Ishikawa (cell line): ENCODE data around the gene MRPS26.

ENCODE experiments used
- EGR1 ChIP-seq: IDR thresholded peaks from 2 replicates; pipeline ENCODE4 v1.6.1; 2012
- TAF1 ChIP-seq: IDR thresholded peaks from 2 replicates; pipeline ENCODE4 v1.6.1; 2012; ENCODE audit warnings: low read depth, mild to moderate bottlenecking
- ZBTB7A ChIP-seq: IDR thresholded peaks from 2 replicates; pipeline ENCODE4 v1.6.1; 2012; ENCODE audit warnings: low read depth
- TF ChIP-seq, protein P1 (sequence below): IDR thresholded peaks from 2 replicates; pipeline ENCODE4 v1.6.1; 2012; ENCODE audit warnings: low read depth, mild to moderate bottlenecking
- TF ChIP-seq, protein P2 (sequence below): IDR thresholded peaks from 2 replicates; pipeline ENCODE4 v1.6.1; 2012

DNA sequence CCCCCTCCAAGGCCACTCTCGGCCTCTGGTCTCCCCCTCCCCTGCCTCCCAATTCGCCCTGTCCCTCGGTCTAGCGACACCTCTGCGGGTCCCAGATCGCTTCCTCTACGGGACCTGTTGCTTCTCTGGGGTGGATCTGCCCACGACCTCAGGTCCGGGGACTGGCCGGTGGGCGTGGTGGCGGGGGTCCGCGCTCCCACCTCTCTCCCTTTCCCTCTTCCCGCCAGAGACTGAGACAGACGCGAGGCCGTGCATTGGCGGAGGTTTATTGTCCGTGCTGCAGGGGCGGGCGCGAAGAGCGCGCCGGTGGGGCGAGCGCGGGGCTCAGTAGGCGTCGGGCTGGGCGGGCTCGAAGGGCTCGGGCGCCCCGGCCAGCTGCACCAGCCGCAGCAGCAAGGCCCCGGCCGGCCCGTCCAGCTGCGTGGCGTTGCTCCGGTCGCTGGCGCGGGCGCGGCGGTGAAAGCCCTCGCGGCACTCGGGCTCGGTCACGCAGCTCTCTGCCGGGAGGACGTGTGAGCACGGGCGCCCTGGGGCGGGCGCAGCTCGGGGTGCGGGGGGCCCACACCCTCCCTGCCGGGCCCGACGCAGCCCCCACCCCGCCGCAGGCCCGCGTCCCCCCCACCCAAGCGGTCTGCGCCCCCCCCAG is 36.6 kb downstream of the MRPS26 start:
- TF ChIP-seq ZBTB7A (0 out of 2 replicates have a peak, but pooled peaks have one; percentile 33), TAF1 (no peak), EGR1 (no peak)
- TF ChIP-seq, protein P1, sequence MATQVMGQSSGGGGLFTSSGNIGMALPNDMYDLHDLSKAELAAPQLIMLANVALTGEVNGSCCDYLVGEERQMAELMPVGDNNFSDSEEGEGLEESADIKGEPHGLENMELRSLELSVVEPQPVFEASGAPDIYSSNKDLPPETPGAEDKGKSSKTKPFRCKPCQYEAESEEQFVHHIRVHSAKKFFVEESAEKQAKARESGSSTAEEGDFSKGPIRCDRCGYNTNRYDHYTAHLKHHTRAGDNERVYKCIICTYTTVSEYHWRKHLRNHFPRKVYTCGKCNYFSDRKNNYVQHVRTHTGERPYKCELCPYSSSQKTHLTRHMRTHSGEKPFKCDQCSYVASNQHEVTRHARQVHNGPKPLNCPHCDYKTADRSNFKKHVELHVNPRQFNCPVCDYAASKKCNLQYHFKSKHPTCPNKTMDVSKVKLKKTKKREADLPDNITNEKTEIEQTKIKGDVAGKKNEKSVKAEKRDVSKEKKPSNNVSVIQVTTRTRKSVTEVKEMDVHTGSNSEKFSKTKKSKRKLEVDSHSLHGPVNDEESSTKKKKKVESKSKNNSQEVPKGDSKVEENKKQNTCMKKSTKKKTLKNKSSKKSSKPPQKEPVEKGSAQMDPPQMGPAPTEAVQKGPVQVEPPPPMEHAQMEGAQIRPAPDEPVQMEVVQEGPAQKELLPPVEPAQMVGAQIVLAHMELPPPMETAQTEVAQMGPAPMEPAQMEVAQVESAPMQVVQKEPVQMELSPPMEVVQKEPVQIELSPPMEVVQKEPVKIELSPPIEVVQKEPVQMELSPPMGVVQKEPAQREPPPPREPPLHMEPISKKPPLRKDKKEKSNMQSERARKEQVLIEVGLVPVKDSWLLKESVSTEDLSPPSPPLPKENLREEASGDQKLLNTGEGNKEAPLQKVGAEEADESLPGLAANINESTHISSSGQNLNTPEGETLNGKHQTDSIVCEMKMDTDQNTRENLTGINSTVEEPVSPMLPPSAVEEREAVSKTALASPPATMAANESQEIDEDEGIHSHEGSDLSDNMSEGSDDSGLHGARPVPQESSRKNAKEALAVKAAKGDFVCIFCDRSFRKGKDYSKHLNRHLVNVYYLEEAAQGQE, result no peak
- TF ChIP-seq, protein P2, sequence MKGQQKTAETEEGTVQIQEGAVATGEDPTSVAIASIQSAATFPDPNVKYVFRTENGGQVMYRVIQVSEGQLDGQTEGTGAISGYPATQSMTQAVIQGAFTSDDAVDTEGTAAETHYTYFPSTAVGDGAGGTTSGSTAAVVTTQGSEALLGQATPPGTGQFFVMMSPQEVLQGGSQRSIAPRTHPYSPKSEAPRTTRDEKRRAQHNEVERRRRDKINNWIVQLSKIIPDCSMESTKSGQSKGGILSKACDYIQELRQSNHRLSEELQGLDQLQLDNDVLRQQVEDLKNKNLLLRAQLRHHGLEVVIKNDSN, result no peak
